ENCODE data around the gene EGF.
"Not testable (repeated sequence)": the region's sequence is repeated elsewhere in the genome, so short reads cannot be mapped to it uniquely, and the experiment has no call there.

The EGF gene
- 0 to 0.42 (median 0) reads per million in 9 experiments for total RNA-seq

DNA sequence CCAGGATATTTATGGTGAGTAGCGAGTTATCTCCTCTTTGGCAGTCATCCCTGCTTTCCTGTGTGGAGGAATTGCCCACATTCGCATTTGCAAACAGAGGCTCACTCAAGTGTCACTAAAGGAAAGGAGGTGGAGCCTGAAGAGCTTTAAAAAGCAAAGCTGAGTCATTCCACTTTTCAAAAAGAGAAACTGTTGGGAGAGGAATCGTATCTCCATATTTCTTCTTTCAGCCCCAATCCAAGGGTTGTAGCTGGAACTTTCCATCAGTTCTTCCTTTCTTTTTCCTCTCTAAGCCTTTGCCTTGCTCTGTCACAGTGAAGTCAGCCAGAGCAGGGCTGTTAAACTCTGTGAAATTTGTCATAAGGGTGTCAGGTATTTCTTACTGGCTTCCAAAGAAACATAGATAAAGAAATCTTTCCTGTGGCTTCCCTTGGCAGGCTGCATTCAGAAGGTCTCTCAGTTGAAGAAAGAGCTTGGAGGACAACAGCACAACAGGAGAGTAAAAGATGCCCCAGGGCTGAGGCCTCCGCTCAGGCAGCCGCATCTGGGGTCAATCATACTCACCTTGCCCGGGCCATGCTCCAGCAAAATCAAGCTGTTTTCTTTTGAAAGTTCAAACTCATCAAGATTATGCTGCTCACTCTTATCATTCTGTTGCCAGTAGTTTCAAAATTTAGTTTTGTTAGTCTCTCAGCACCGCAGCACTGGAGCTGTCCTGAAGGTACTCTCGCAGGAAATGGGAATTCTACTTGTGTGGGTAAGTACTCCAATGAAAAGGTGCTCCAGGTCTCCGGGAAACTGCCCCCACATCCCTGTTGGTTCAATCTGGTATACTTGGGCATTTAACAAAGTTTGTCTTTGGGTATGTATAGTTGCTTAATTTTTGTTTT, at the start of gene EGF:
Gene EGF (plus strand): TSS at position 178 of the 890 bp plus-strand sequence. CDS start 453 bp downstream, at position 631.
- no peak within 1 kb of the TSS for H3K4me3 Mint-ChIP-seq
- peaks cover 50 to 63% of the 10 kb centered on the region in 2 donors for H3K27me3 Mint-ChIP-seq
- no peaks in the 10 kb centered on the region for H3K4me1 Mint-ChIP-seq (ENCODE audit: low read depth in 2 of 2)
- DNase-seq (no peak), ATAC-seq (replicated peaks) (no peak)
- no peaks in the 10 kb centered on the region for H3K36me3 Mint-ChIP-seq (ENCODE audit: insufficient read depth)
- no peak within 1 kb of the TSS for H3K27ac Mint-ChIP-seq
- no peaks in the 10 kb centered on the region for H3K9me3 Mint-ChIP-seq

DNA sequence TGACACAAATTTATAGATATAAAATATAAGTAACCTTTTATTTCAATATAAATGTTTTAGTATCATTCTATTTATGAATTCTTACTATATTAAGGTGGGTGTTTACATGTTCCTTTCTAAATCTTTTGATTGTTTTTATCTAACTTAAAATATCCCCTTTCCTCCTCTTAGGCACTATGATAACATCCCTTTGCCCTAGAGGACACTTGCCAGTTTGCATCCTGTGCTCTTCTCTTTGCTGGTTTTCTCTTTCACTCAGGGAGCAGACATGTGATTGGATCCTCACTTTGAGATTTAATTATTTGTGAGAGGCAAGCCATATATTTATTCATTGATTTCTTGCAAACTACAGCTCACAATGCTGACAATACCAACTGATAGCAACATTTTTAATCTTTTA, 48.5 kb upstream of the EGF start:
- DNase-seq (no peak), ATAC-seq (replicated peaks) (no peak)
- Mint-ChIP-seq H3K36me3 (ENCODE audit: insufficient read depth) (no peaks in the 10 kb centered on the region), H3K27ac (no peak overlapping the region), H3K27me3 (no peaks in the 10 kb centered on the region), H3K4me3 (no peak overlapping the region), H3K9me3 (no peaks in the 10 kb centered on the region), H3K4me1 (ENCODE audit: low read depth in 2 of 2) (no peaks in the 10 kb centered on the region)

DNA sequence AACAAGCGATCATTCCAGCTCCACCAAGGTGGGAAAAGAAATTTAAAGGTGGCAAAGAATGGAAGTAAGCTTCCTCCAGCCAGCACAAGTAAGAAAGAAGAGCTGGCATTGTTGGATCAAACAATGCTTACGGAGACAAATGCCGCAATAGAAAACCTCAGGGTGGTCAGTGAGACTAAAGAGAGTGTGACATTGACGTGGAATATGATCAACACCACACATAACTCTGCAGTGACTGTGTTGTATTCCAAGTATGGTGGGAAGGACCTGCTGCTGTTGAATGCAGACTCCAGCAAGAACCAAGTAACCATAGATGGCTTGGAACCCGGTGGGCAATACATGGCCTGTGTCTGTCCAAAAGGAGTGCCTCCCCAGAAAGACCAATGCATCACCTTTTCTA, 42.6 kb upstream of the EGF start:
- no peaks in the 10 kb centered on the region for H3K9me3 Mint-ChIP-seq
- H3K36me3 Mint-ChIP-seq (ENCODE audit: insufficient read depth): no peaks in the 10 kb centered on the region
- H3K27me3 Mint-ChIP-seq: no peaks in the 10 kb centered on the region
- ATAC-seq (replicated peaks) (no peak), DNase-seq (no peak)
- H3K4me1 Mint-ChIP-seq (ENCODE audit: low read depth in 2 of 2): no peaks in the 10 kb centered on the region
- no peak overlapping the region for H3K4me3 Mint-ChIP-seq
- H3K27ac Mint-ChIP-seq: no peak overlapping the region

DNA sequence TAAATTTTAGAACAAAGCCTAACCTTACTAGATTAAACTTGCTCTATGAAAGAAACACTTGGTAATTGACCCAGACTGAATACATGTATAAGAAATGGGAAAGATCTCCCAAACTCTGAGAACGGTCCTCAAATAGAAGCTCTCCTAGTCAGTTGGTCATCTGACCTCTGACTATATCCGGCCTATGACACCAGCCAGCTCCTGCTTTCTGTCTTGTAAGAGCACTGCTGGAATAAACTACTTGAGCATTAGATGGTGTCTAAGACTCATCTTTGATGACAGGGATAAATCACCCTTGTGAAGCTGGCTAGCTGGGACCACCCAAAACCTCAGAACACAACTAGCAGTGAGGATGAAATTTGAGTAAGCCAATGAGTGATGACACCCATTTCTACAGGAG, 40.6 kb upstream of the EGF start:
- Mint-ChIP-seq H3K4me1 (ENCODE audit: low read depth in 2 of 2) (no peaks in the 10 kb centered on the region), H3K36me3 (ENCODE audit: insufficient read depth) (no peaks in the 10 kb centered on the region), H3K9me3 (no peaks in the 10 kb centered on the region), H3K4me3 (no peak overlapping the region), H3K27me3 (peaks cover 6 to 11% of the 10 kb centered on the region in 2 donors), H3K27ac (no peak overlapping the region)
- DNase-seq (no peak), ATAC-seq (replicated peaks) (no peak)

DNA sequence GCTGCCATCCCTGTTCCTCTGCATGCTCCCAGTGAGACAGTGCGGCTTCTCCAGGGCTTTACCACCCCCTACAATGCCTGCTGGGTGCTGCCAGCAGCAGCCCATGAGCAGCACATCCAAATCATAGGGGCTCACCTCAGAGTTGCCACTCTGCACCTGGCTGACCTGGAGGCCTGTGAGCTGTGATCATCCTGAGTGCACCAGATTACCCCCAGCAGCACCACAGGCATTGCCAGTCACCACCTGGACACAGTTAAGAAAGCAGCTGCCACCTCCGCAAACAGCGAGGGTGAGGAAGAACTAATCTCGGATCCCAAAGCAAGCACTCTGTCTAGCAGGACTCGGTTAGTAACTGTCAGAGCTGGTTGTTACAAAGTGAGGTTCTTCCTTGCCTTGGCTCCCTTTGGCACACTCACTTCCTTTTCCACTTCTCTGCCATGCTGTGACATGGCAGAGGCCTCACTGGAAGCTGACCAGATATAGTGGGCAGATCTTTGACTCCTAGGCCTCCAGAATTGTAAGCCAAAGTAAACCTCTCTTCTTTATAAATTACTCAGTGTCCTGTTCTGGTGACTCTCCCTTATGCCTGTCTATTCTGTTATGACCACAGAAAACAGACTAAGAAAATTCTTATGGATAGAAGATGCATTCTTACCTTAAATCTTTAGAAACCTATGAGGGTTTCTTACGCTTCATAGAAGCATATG, 39.6 kb upstream of the EGF start:
- Mint-ChIP-seq H3K27ac (no peak overlapping the region), H3K36me3 (ENCODE audit: insufficient read depth) (no peaks in the 10 kb centered on the region), H3K4me1 (ENCODE audit: low read depth in 2 of 2) (no peaks in the 10 kb centered on the region), H3K27me3 (peaks cover 13 to 17% of the 10 kb centered on the region in 2 donors), H3K4me3 (no peak overlapping the region), H3K9me3 (no peaks in the 10 kb centered on the region)
- DNase-seq (no peak), ATAC-seq (replicated peaks) (no peak)

DNA sequence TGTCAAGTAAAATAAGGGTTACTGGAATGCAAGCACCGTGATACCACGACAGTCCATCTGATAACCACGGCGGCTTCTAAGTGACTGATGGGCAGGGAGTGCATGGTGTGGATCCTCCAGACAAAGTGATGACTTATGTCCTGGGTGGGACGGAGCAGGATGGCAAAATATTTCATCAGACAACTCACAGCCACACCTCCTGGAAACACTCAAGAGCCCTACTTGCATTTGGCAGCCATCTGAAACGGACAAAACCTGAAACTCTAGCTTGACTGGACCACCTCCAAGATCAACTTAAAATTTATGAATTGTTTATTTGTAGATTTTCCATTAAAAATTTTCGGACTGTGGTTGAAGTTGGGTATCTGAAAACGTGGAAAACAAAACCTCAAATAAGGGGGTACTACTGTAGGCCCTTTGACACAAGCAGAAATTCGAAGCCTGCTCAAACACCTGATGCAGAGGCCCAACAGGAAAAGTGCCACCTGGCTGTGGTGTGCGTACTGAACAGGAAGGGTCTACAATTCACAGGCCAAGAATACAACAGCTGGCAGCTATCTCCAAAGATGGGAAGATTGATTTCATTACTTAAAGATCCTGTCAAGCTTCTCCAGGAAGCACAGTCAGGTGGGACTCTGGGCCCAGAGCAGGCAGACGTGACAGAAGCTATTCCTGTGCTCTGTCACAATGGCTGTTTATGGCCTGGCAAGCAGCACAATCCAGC, 38.7 kb upstream of the EGF start:
- Mint-ChIP-seq H3K27me3 (peaks cover 15 to 26% of the 10 kb centered on the region in 2 donors), H3K27ac (no peak overlapping the region), H3K4me1 (ENCODE audit: low read depth in 2 of 2) (no peaks in the 10 kb centered on the region), H3K4me3 (no peak overlapping the region), H3K9me3 (no peaks in the 10 kb centered on the region), H3K36me3 (ENCODE audit: insufficient read depth) (no peaks in the 10 kb centered on the region)
- DNase-seq: no peak
- no peak for ATAC-seq (replicated peaks)

DNA sequence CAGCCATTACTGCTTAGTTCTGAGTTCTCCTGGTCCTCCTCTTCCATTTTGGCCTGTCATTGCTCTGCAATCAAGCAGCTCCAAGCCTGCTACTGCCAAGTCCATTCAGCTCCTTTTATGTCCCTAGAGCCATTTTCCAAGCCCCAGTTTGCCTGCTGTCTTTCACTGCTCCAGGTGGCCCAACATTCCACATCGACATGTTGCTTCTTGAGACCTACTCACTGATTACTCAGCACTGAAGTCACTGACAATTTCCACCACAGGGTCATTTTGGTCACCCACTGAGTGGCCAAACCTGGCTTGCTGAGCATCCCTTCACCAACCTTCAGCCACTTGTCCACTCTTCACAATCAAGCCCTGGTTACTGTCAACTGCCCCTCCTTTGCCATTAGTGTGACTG, 37.6 kb upstream of the EGF start:
- Mint-ChIP-seq H3K4me1 (ENCODE audit: low read depth in 2 of 2) (no peaks in the 10 kb centered on the region), H3K27ac (no peak overlapping the region), H3K9me3 (no peaks in the 10 kb centered on the region), H3K36me3 (ENCODE audit: insufficient read depth) (no peaks in the 10 kb centered on the region), H3K4me3 (no peak overlapping the region), H3K27me3 (peaks cover 21 to 37% of the 10 kb centered on the region in 2 donors)
- ATAC-seq (replicated peaks): no peak
- no peak for DNase-seq

DNA sequence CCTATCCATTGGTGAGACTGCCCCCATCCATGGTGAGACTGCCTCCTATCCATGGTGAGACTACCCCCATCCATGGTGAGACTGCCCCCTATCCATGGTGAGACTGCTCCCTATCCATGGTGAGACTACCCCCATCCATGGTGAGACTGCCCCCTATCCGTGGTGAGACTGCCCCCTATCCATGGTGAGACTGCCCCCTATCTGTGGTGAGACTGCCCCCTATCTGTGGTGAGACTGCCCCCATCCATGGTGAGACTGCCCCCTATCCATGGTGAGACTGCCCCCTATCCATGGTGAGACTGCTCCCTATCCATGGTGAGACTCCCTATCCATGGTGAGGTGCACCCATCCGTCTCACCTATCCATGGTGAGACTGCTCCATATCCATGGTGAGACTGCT, 37.1 kb upstream of the EGF start:
- DNase-seq; ATAC-seq (replicated peaks); H3K9me3 Mint-ChIP-seq; H3K36me3 Mint-ChIP-seq (ENCODE audit: insufficient read depth); H3K4me3 Mint-ChIP-seq; H3K27ac Mint-ChIP-seq; H3K4me1 Mint-ChIP-seq (ENCODE audit: low read depth in 2 of 2): not testable (repeated sequence)
- peaks cover 24 to 42% of the 10 kb centered on the region in 2 donors for H3K27me3 Mint-ChIP-seq

DNA sequence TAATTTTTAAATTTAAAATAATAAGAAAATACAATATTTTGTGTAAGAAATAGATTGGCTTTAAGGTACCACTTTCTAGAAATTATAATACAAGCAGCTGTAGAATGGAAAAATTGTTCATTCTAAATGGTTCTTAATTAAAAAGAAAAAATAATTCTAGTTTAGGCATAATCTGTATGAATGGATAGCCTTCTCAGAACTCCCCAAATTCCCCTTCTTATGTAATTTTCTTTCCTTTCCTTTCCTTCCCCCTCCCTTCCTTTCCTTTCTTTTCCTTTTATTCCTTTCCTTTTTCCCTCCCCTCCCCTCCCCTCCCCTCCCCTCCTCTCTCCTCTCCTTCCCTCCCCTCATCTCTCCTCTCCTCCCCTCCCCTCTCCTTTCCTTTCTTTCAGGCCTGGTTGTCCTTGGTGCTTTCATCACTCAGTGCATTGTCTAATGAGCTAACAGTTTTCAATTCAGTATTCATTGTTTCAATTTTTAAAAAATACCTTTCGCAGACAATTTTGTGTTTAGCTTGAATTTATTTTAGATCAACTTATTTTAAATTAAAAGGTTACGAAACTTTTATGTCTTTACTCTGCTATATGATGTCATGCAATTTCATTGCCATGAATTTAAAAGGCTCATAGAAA, 35.9 kb upstream of the EGF start:
- H3K27ac Mint-ChIP-seq: no peak overlapping the region

DNA sequence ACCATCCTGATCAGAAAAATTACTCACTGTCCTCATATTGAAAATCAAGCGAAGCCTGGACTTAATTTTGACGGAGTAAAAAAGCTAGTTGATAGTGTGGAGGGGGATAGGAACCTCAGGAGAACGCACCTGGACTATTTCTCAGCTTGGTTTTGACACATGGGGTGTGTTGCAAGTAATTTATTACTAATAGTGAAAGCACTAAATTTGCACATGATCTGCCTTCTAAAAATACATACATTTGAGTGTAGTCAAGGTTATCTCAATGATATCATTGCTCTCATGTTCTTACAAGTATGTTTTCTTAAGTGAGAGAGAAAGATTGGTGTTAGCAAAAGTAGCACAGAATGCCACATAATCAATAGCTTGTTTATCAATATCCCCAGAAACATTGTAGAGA, 35.3 kb upstream of the EGF start:
- Mint-ChIP-seq H3K36me3 (ENCODE audit: insufficient read depth) (no peaks in the 10 kb centered on the region), H3K27ac (no peak overlapping the region), H3K4me3 (no peak overlapping the region), H3K9me3 (no peaks in the 10 kb centered on the region), H3K4me1 (ENCODE audit: low read depth in 2 of 2) (no peaks in the 10 kb centered on the region), H3K27me3 (peaks cover 24 to 44% of the 10 kb centered on the region in 2 donors)
- DNase-seq: no peak
- ATAC-seq (replicated peaks): no peak

More for the DNA sequence above, 35.9 kb upstream of the EGF start:
- no peak overlapping the region for H3K4me3 Mint-ChIP-seq
- DNase-seq (no peak), ATAC-seq (replicated peaks) (no peak)
- peaks cover 24 to 44% of the 10 kb centered on the region in 2 donors for H3K27me3 Mint-ChIP-seq
- H3K9me3 Mint-ChIP-seq: no peaks in the 10 kb centered on the region
- H3K36me3 Mint-ChIP-seq (ENCODE audit: insufficient read depth): no peaks in the 10 kb centered on the region
- H3K4me1 Mint-ChIP-seq (ENCODE audit: low read depth in 2 of 2): no peaks in the 10 kb centered on the region

DNA sequence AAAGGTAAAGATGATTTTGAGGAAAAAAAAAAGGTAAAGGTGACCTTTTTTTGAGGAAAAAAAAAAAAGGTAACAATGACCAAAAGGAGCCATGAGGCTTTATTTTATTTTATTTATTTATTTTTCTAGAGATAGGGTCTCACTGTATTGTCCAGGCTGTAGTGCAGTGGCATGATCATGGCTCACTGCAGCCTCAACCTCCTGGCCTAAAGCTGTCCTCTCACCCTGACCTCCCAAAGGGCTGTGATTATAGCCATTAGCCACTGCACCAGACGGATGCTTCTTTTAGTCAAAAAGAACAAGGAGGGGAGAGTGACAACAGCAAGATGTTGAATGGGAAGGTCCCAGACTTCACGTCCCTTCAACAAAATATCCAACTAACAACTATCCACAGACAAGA, 34.3 kb upstream of the EGF start:
- Mint-ChIP-seq H3K4me1 (ENCODE audit: low read depth in 2 of 2) (no peaks in the 10 kb centered on the region), H3K27me3 (peaks cover 24 to 44% of the 10 kb centered on the region in 2 donors), H3K9me3 (no peaks in the 10 kb centered on the region), H3K27ac (no peak overlapping the region), H3K36me3 (ENCODE audit: insufficient read depth) (no peaks in the 10 kb centered on the region), H3K4me3 (no peak overlapping the region)
- ATAC-seq (replicated peaks): no peak
- no peak for DNase-seq

DNA sequence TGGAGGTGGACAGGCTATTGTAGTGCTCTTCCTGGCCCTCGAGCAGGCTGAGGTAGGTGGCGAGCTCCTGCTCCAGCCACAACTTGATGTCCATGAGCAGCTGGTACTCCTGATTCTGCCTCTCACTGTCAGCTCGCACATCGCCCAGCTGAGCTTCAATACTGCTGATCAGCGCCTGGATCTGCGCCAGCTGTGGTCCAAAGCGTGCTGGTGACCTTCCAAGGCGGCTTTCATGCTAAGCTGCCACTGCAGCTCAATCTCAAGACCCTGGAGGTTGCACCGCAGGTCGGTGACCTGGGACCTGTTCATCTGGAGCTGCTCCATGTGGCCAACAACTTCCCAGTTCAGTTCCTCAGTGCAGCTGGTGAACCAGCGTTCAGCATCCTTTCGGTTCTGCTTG, 33.6 kb upstream of the EGF start:
- no peak overlapping the region for H3K4me3 Mint-ChIP-seq
- no peaks in the 10 kb centered on the region for H3K4me1 Mint-ChIP-seq (ENCODE audit: low read depth in 2 of 2)
- no peak for DNase-seq
- ATAC-seq (replicated peaks): no peak
- peaks cover 24 to 44% of the 10 kb centered on the region in 2 donors for H3K27me3 Mint-ChIP-seq
- H3K9me3 Mint-ChIP-seq: no peaks in the 10 kb centered on the region
- H3K27ac Mint-ChIP-seq: no peak overlapping the region
- H3K36me3 Mint-ChIP-seq (ENCODE audit: insufficient read depth): no peaks in the 10 kb centered on the region

DNA sequence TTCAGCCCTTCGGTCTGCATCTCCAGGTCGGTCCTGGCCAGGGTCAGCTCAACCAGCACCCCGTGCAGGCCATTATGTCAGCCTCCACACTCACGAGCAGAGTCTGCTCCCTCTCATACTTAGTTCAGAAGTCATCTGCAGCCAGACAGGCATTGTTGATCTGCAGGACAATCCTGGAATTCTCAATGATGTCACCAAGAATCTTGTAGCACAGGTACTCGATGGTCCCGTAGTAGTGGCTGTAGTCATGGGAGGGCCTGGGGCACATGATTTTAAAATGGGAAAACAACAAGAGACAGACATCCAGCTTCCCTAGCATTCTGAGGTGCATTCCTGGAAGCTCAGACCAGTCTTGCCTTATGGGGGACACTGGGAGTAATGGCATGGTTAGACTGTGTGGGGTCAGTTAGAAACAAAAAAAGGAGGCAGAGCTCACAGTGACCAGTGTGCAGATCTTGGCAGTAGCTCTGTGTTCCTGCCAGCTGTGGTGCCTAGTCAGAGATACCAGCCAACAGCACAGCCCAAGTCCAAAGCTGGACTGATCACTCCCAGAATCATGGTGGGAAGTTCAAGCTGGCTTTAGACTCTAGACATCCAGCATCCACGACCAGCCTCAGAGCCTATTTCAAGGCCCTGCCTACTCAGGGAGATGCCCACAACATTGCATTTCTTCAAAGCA, 32.9 kb upstream of the EGF start:
- H3K4me1 Mint-ChIP-seq (ENCODE audit: low read depth in 2 of 2): no peaks in the 10 kb centered on the region
- peaks cover 24 to 44% of the 10 kb centered on the region in 2 donors for H3K27me3 Mint-ChIP-seq
- DNase-seq: no peak

More for the DNA sequence above, 32.9 kb upstream of the EGF start:
- H3K9me3 Mint-ChIP-seq: no peaks in the 10 kb centered on the region
- H3K4me3 Mint-ChIP-seq: no peak overlapping the region
- H3K36me3 Mint-ChIP-seq (ENCODE audit: insufficient read depth): no peaks in the 10 kb centered on the region
- no peak for ATAC-seq (replicated peaks)
- H3K27ac Mint-ChIP-seq: no peak overlapping the region

Data from effector memory CD8-positive, alpha-beta T cell (primary cell).